Astrocyte (in vitro differentiated cells and primary cell): ENCODE results near the gene MTCP1. TPM values are rescaled to one million over a fixed set of nuclear protein-coding genes. Genes with fewer than 3 reads are reported as not detected.

Experiments
- DNase-seq: peaks from one replicate; pipeline ENCODE4 v3.0.0-alpha.2; 2010; ENCODE audit warnings: low read depth
- FAIRE-seq: peaks from 2 replicates; lab custom pipeline; 2011; peaks lifted over from hg19 to GRCh38; lab: Jason Lieb, UNC
- H2AFZ ChIP-seq: 2 replicates; pipeline ENCODE4 v1.6.0; 2012; ENCODE audit warnings: low read depth, low read length, inconsistent platforms
- H3K27ac ChIP-seq: 2 replicates; pipeline ENCODE4 v1.5.1; 2011; ENCODE audit warnings: low read depth, low read length, inconsistent platforms
- H3K27me3 ChIP-seq: 2 replicates; pipeline ENCODE4 v1.6.0; 2011; ENCODE audit warnings: low read length, inconsistent platforms; ENCODE audit not compliant: insufficient read depth
- H3K36me3 ChIP-seq: 2 replicates; pipeline ENCODE4 v1.5.1; 2011; ENCODE audit warnings: low read length, inconsistent platforms; ENCODE audit not compliant: insufficient read depth
- H3K4me1 ChIP-seq: 2 replicates; pipeline ENCODE4 v1.5.1; 2011; ENCODE audit warnings: low read length, inconsistent platforms; ENCODE audit not compliant: insufficient read depth
- H3K4me2 ChIP-seq: 2 replicates; pipeline ENCODE4 v1.6.0; 2012; ENCODE audit warnings: low read length, inconsistent platforms
- H3K4me3 ChIP-seq: 2 replicates; pipeline ENCODE4 v1.5.1; 2011; ENCODE audit warnings: low read depth, mild to moderate bottlenecking, low read length, inconsistent platforms; ENCODE audit not compliant: insufficient read depth
- H3K79me2 ChIP-seq: 2 replicates; pipeline ENCODE4 v1.6.0; 2012; ENCODE audit warnings: mild to moderate bottlenecking, low read length, inconsistent platforms; ENCODE audit not compliant: insufficient read depth
- H3K9ac ChIP-seq: 2 replicates; pipeline ENCODE4 v1.6.0; 2012; ENCODE audit warnings: mild to moderate bottlenecking, low read length, inconsistent platforms
- H3K9me3 ChIP-seq: 2 replicates; pipeline ENCODE4 v1.5.1; 2012; ENCODE audit warnings: low read depth, mild to moderate bottlenecking, low read length, inconsistent platforms; ENCODE audit not compliant: insufficient read depth
- H4K20me1 ChIP-seq: 2 replicates; pipeline ENCODE4 v1.6.0; 2012; ENCODE audit warnings: low read length, inconsistent platforms; ENCODE audit not compliant: insufficient read depth
- H3K27ac Mint-ChIP-seq: one replicate; pipeline ENCODE4 v1.8.0; 2021; ENCODE audit warnings: mild to moderate bottlenecking, mixed read lengths; ENCODE audit not compliant: unreplicated experiment
- H3K27me3 Mint-ChIP-seq: one replicate; pipeline ENCODE4 v1.8.0; 2021; ENCODE audit warnings: low read depth, mixed read lengths; ENCODE audit not compliant: unreplicated experiment
- H3K36me3 Mint-ChIP-seq: one replicate; pipeline ENCODE4 v1.8.0; 2021; ENCODE audit warnings: low read depth, mixed read lengths; ENCODE audit not compliant: unreplicated experiment
- H3K4me1 Mint-ChIP-seq: one replicate; pipeline ENCODE4 v1.8.0; 2021; ENCODE audit warnings: low read depth, mixed read lengths; ENCODE audit not compliant: unreplicated experiment
- H3K4me3 Mint-ChIP-seq: one replicate; pipeline ENCODE4 v1.8.0; 2021; ENCODE audit warnings: mild to moderate bottlenecking, moderate library complexity, mixed read lengths; ENCODE audit not compliant: unreplicated experiment
- H3K9me3 Mint-ChIP-seq: one replicate; pipeline ENCODE4 v1.8.0; 2021; ENCODE audit warnings: mild to moderate bottlenecking, mixed read lengths; ENCODE audit not compliant: unreplicated experiment
- CTCF ChIP-seq: IDR thresholded peaks from 2 replicates; pipeline ENCODE4 v1.5.1; 2011; ENCODE audit warnings: low read depth, mild to moderate bottlenecking, inconsistent platforms, low read length, moderate library complexity; ENCODE audit not compliant: insufficient read depth
- EZH2 ChIP-seq: IDR thresholded peaks from 2 replicates; pipeline ENCODE4 v1.6.1; 2012; ENCODE audit warnings: mild to moderate bottlenecking, low read length, inconsistent platforms; ENCODE audit not compliant: insufficient read depth
- total RNA-seq: library from RNA; stranded (reverse); gene quantifications from 2 replicates; pipeline ENCODE4 v1.2.1, GENCODE V29; 2021

MTCP1 gene
- total RNA-seq, 1 donor from 2014 or later, result 8.9 TPM

- DNase-seq (no peak), FAIRE-seq (peak; percentile 95)
- H3K27ac Mint-ChIP-seq, result no peak overlapping the region
- no peak overlapping the region for H2AFZ ChIP-seq
- no peaks in the 10 kb centered on the region for H3K4me1 Mint-ChIP-seq
- H3K27me3 ChIP-seq, result no peaks in the 10 kb centered on the region
- TF ChIP-seq CTCF (no peak), EZH2 (no peak)
- H3K4me3 Mint-ChIP-seq, result no peak overlapping the region
- no peaks in the 10 kb centered on the region for H3K4me1 ChIP-seq
- H3K4me3 ChIP-seq, result no peak overlapping the region
- no peaks in the 10 kb centered on the region for H4K20me1 ChIP-seq
- H3K9me3 Mint-ChIP-seq, result no peaks in the 10 kb centered on the region
- H3K36me3 ChIP-seq, result no peaks in the 10 kb centered on the region
- H3K79me2 ChIP-seq, result no peaks in the 10 kb centered on the region
- no peaks in the 10 kb centered on the region for H3K27me3 Mint-ChIP-seq
- H3K36me3 Mint-ChIP-seq, result no peaks in the 10 kb centered on the region
- no peak overlapping the region for H3K4me2 ChIP-seq
- H3K9me3 ChIP-seq, result no peaks in the 10 kb centered on the region
- no peak overlapping the region for H3K9ac ChIP-seq
- no peak overlapping the region for H3K27ac ChIP-seq
These were observed 42.2 kb upstream of the MTCP1 start for GRCh38 chrX:155113097-155113496.

- Histone ChIP-seq H3K36me3 (no peaks in the 10 kb centered on the region), H4K20me1 (no peaks in the 10 kb centered on the region), H3K27me3 (no peaks in the 10 kb centered on the region), H3K27ac (no peak overlapping the region), H3K4me2 (no peak overlapping the region), H3K9ac (no peak overlapping the region), H3K9me3 (no peaks in the 10 kb centered on the region), H2AFZ (no peak overlapping the region), H3K4me3 (no peak overlapping the region), H3K79me2 (no peaks in the 10 kb centered on the region), H3K4me1 (no peaks in the 10 kb centered on the region)
- DNase-seq (no peak), FAIRE-seq (peak; percentile 29)
- no peaks in the 10 kb centered on the region for H3K27me3 Mint-ChIP-seq
- no peak overlapping the region for H3K27ac Mint-ChIP-seq
- H3K4me1 Mint-ChIP-seq, result no peaks in the 10 kb centered on the region
- TF ChIP-seq EZH2 (no peak), CTCF (no peak)
- H3K4me3 Mint-ChIP-seq, result no peak overlapping the region
- no peaks in the 10 kb centered on the region for H3K36me3 Mint-ChIP-seq
- no peaks in the 10 kb centered on the region for H3K9me3 Mint-ChIP-seq
These were observed 41.2 kb upstream of the MTCP1 start for GRCh38 chrX:155112171-155112570.

- Histone ChIP-seq H3K4me2 (no peak overlapping the region), H3K9ac (no peak overlapping the region), H3K79me2 (no peaks in the 10 kb centered on the region), H3K4me3 (no peak overlapping the region), H4K20me1 (no peaks in the 10 kb centered on the region), H2AFZ (no peak overlapping the region), H3K4me1 (no peaks in the 10 kb centered on the region), H3K27me3 (no peaks in the 10 kb centered on the region), H3K9me3 (no peaks in the 10 kb centered on the region), H3K27ac (no peak overlapping the region), H3K36me3 (no peaks in the 10 kb centered on the region)
- Mint-ChIP-seq H3K9me3 (no peaks in the 10 kb centered on the region), H3K27ac (no peak overlapping the region), H3K4me1 (no peaks in the 10 kb centered on the region), H3K4me3 (no peak overlapping the region), H3K36me3 (no peaks in the 10 kb centered on the region), H3K27me3 (no peaks in the 10 kb centered on the region)
- TF ChIP-seq CTCF, result no peak
- TF ChIP-seq EZH2, result no peak
- FAIRE-seq (peak; percentile 41), DNase-seq (no peak)
These were observed 37.5 kb upstream of the MTCP1 start for GRCh38 chrX:155108427-155108826.
